K562 (cell line): ENCODE measurements around the gene SDHAF1.

Source experiments
- CTCF ChIP-seq, 3 experiments: IDR thresholded peaks in 2 of 3; conservative IDR thresholded peaks in 1 of 3; 2 replicates each; pipeline ENCODE4 v1.5.1; 2011 to 2012; ENCODE audit warnings: low read length in 3 of 3, mild to moderate bottlenecking in 3 of 3, control low read depth in 2 of 3, improper control_type of control experiment in 1 of 3, inconsistent platforms in 1 of 3, low read depth in 1 of 3, mixed read lengths in 1 of 3, moderate library complexity in 1 of 3; ENCODE audit not compliant: insufficient read depth in 2 of 3
- DLX4 ChIP-seq: fragments of 250-450 bp; sonication (Bioruptor Pico); IDR thresholded peaks from 2 replicates; pipeline ENCODE4 v1.6.1; 2021; ENCODE audit warnings: mild to moderate bottlenecking
- FOSL1 ChIP-seq: fragments of 200-800 bp; sonication (Bioruptor generic); conservative IDR thresholded peaks from 2 replicates; pipeline ENCODE4 v1.6.1; 2016; ENCODE audit warnings: missing genetic modification characterization, missing compliant biosample characterization
- KLF1 ChIP-seq: fragments of 450-650 bp; IDR thresholded peaks from 2 replicates; pipeline ENCODE4 v1.6.1; 2016; ENCODE audit warnings: missing genetic modification characterization, missing compliant biosample characterization
- POLR2A ChIP-seq: fragments of 450-650 bp; conservative IDR thresholded peaks from 2 replicates; pipeline ENCODE4 v1.6.1; 2016
- POLR2AphosphoS5 ChIP-seq: IDR thresholded peaks from 2 replicates; pipeline ENCODE4 v1.6.1; 2011; ENCODE audit warnings: mild to moderate bottlenecking, low read depth, low read length, moderate library complexity; ENCODE audit not compliant: control insufficient read depth, insufficient read depth
- POLR2G ChIP-seq: fragments of 200-400 bp; formaldehyde crosslinking; IDR thresholded peaks from 2 replicates; pipeline ENCODE4 v1.6.1; 2017; ENCODE audit warnings: low read depth, mild to moderate bottlenecking, antibody characterized with exemption, low read length, moderate library complexity
- PTTG1 ChIP-seq: fragments of 450-650 bp; IDR thresholded peaks from 2 replicates; pipeline ENCODE4 v1.6.1; 2016; ENCODE audit warnings: low read depth, mild to moderate bottlenecking, missing genetic modification characterization, missing compliant biosample characterization
- TARDBP ChIP-seq: fragments of 450-650 bp; IDR thresholded peaks from 2 replicates; pipeline ENCODE4 v1.6.1; 2016
- ZBTB49 ChIP-seq: sonication (generic); formaldehyde crosslinking; IDR thresholded peaks from 2 replicates; pipeline ENCODE4 v1.8.0; 2022; ENCODE audit warnings: missing genetic modification reagents, mild to moderate bottlenecking, borderline replicate concordance
- ZNF449 ChIP-seq: fragments of 250-450 bp; sonication (Bioruptor Pico); IDR thresholded peaks from 2 replicates; pipeline ENCODE4 v1.8.0; 2022; ENCODE audit warnings: moderate library complexity, mild to moderate bottlenecking, inconsistent platforms
- ZNF699 ChIP-seq: fragments of 250-450 bp; sonication (Bioruptor Pico); IDR thresholded peaks from 2 replicates; pipeline ENCODE4 v1.8.0; 2021; ENCODE audit warnings: mild to moderate bottlenecking, moderate library complexity; ENCODE audit not compliant: insufficient replicate concordance
- TF ChIP-seq, protein P1 (sequence below): sonication (generic); formaldehyde crosslinking; IDR thresholded peaks from 2 replicates; pipeline ENCODE4 v1.9.0; 2022; ENCODE audit warnings: mild to moderate bottlenecking, missing genetic modification reagents
- TF ChIP-seq, protein P2 (sequence below): fragments of 250-450 bp; sonication (Bioruptor Pico); IDR thresholded peaks from 2 replicates; pipeline ENCODE4 v1.5.0; 2020; ENCODE audit warnings: mild to moderate bottlenecking

- no peak for TF ChIP-seq ZNF699 (CRISPR knock-in tag)
- no peak for TF ChIP-seq PTTG1 (tag)
- TF ChIP-seq ZBTB49 (CRISPR knock-in tag) = no peak
- TF ChIP-seq CTCF (IDR thresholded peaks at IDR 0.05 in 2 of 3, conservative IDR thresholded peaks at IDR 0.05 in 1 of 3; ENCODE audit: insufficient read depth in 2 of 3, low read depth in 1 of 3, low read length in 3 of 3) = no peak
- TF ChIP-seq, protein P1, sequence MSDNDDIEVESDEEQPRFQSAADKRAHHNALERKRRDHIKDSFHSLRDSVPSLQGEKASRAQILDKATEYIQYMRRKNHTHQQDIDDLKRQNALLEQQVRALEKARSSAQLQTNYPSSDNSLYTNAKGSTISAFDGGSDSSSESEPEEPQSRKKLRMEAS (CRISPR knock-in tag) = no peak
- no peak for TF ChIP-seq TARDBP
- no peak for TF ChIP-seq POLR2G
- no peak for TF ChIP-seq DLX4
- TF ChIP-seq POLR2A = no peak
- TF ChIP-seq, protein P2, sequence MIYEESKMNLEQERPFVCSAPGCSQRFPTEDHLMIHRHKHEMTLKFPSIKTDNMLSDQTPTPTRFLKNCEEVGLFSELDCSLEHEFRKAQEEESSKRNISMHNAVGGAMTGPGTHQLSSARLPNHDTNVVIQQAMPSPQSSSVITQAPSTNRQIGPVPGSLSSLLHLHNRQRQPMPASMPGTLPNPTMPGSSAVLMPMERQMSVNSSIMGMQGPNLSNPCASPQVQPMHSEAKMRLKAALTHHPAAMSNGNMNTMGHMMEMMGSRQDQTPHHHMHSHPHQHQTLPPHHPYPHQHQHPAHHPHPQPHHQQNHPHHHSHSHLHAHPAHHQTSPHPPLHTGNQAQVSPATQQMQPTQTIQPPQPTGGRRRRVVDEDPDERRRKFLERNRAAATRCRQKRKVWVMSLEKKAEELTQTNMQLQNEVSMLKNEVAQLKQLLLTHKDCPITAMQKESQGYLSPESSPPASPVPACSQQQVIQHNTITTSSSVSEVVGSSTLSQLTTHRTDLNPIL (CRISPR knock-in tag) = no peak
- no peak for TF ChIP-seq POLR2AphosphoS5
- no peak for TF ChIP-seq ZNF449 (CRISPR knock-in tag)
- TF ChIP-seq FOSL1 (tag) = no peak
- TF ChIP-seq KLF1 = no peak
Observed at GRCh38 chr19:35946203-35946602, 48.8 kb upstream of the SDHAF1 start.
